Hematopoietic multipotent progenitor cell treated with erythropoietin and hydrocortisone succinate and interleukin-3 and kit ligand, for 15 days (in vitro differentiated cells): ENCODE results near the gene INSIG1.
A peak's percentile ranks its signal among the peaks of the same experiment; 100 is the strongest.

Source experiments
- DNase-seq: peaks from one replicate; pipeline ENCODE4 v3.0.0-alpha.2; 2015; ENCODE audit warnings: low spot score

The INSIG1 gene

DNA sequence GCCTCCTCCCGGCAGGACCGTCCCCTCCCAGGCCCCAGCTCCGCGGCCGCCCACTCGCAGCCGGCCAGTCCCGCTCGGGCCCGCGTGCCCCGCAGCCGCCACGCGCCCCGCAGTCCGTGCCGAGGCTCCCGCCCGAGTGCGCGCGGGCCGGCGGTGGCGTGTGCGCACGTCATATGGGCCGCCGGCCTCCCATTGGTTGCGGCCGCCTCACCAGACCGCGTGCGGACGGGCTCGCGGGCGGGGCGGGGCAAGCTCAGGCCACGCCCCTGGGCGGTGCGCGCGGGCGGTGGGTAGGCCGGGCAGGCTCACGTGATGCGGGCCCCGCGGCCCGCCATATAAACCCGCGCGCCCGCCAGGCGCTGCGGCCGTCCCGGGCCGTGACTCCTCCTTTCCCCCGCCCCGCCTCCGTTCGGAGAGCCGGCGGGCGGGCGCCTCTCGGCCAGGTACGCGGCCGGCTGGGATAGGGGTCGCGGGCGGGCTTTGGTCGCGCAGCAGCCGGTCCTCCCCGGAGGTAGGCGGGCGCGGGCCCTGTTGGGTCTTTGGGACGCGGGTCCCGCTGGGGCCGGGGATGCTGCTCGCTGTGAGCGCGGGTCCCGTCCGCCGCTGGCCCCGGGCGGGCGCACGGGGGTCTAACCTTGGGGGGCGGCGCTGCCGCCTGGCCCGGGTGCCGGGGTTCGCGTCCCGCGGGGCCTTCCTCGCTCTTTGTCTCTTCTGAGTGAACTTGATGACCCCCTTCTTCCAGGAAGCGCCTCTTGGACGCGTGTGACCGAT is at the start of gene INSIG1:
INSIG1 (plus strand) TSS at position 362 of the 771 bp plus-strand sequence; CDS start at position 770, 408 bp downstream.
- peak; percentile 90 for DNase-seq

DNA sequence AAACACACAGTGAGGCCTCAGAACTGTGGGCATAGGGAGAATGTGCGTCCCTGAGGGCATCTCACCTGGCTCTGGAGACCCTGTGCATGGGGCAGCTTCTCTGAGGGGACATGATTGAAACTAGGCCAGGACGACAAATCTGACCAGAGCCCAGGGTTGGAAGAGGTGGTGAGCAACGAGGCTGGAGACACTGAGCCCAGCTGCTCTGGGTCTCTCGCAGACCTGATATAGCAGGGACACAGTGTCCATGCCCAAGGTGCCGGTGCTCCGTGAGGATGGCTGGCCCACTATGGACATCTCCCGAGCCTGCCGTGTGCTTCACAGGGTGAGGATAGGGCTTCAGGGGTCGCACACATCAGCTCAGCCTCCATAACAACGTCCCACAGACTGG is 49.3 kb upstream of the INSIG1 start:
- no peak for DNase-seq

DNA sequence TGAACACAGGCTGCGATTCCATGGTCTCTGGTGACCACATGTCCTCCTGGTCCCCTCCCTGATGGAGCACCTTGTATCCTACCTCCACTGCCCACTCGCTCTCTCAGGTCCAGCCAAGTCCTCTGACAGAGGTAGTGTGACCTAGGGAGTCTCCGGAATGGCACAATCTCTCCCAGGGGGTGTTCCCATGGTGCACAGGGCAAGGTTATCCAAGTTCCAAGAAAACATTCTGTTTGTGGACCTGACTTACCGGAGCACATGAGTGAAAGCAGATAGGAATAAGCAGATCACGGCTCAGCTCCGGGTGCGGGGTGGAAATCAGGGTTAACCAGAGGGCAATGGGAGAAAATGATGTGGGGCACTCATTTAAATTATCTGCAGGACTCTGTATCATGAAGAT is 45.8 kb upstream of the INSIG1 start:
- DNase-seq = no peak

DNA sequence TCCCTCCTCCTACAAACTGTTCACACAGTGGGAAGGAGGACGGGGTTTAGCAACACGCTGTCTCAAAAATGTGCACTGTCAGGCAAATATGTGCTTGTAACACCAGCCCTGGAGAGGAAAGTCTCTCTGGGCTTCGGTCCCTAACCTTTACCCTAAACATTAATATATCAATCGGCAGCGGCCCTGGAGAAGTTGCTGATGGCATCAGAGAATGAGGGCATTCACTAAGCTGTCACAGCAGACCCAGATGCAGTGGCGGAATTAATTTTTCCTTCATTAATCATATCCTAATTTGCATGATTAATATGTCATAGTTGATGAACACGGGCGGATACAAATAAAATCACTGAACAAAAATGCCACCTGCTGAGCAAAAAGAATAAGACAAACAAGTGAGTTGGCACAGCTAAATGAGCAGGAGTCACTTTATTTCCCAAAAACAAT is 45.2 kb upstream of the INSIG1 start:
- DNase-seq = no peak

DNA sequence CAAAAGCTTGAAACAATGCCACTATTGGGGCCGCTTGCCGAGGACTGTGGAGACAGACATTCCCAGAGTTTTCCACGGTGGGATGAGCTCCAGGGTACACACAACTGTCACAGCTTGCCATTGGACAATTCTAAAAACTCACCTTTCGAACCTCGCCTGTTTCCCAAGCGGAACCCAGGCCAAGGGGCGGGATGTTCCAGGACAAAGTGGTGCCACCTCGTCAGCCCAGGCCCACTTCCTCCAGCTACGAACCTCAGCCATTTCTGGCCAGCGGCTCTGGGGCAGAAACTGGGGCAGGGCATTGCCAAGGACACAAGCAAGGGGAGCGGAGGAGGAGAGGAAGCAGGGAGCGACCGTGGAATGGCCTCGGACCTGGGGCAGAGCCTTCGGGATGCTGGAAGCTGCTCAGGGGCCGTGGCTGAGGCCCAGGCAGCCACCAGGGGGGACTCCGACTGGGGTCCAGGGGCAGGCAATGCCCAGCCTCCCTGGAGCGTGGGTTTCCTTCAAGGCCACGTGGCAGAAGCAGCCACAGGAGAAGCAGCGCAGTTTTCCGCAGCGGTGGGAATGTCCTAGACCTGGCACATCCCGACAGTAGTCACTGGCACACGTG is 44.7 kb upstream of the INSIG1 start:
- DNase-seq = no peak

DNA sequence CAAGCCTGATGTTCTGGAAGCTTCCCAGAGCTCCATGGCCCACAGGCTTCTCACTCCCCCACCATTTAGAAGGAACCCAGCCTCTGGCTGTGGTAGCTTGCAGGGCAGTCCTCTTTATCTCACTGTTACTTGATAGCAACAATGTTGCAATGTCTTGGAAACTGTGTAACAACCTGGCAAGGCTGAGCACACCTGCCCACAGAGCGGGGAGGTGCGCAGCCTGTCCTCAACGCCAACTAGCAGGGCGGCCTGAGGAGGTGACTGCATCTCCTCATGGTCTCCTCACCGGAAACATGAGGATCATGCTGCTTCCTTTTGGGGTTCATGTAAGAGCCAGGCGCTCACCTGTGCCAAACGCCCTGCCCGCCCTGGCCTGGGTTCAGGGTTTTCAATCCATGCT is 43.7 kb upstream of the INSIG1 start:
- no peak for DNase-seq

DNA sequence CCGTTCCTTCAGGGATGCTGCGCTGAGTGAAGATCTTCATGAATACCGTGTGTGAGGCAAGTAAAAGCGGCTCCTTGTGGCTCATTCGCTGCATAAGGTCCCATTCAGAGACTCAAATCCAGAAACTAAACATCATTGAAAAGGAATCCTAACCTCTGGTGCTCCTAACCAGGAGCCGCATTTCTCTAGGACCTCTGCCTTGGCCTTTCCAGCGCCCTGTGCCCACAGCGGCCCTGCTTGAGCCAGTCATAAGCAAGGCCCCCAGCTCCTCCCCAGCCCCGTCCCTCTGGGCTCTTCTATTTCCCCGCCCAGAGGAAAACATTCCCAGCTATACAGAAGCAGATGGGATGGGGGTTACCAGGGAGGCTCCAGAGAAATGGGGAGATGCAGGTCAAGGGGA is 42.6 kb upstream of the INSIG1 start:
- no peak for DNase-seq

DNA sequence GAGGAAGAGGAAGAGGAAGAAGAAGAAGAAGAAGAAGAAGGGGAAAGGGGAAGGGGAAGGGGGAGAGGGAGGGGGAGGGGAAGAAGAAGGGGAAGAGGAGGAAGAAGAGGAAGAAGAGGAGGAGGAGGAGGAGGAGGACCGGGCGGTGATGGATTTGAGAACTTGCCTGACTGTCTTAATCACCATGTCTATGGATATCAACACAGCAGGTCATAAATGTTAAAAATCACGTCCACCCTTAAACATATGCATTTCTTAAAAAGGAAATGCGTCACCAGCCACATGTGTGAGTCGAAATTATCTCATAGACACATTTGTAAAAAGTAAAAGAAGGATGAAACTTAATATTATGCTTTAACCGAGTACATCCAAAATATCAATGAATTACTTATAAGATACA is 42.1 kb upstream of the INSIG1 start:
- no peak for DNase-seq

DNA sequence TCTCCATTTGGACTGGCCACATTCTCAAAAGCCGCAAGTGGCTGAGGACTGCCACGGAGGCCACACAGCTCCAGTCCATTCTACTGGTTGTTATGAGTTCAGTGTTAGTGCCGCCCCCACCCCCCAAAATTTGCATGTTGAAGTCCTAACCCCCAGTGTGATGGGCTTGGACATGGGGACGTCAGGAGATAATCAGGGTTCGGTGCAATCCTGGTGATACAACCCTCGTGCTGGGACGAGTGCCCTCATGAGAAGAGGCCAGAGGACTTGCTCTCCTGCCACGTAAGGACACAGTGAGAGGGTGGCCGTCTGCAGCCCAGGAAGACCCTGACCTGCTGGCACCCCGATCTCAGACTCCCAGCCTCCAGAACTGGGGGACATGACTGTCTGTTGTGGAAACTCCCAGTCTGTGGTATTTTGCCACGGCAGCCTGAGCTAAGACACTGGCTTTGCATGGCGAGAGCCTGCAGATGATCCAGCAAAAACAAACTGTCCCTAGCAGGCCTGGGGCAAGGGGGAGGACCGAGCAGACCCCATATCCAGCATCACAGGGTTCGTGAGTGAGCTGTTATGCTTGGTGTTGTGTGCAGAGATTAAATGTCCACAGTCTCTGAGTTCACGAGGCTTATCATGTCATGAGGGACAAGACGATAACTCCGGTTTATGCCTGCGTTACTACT is 41.5 kb upstream of the INSIG1 start:
- no peak for DNase-seq

DNA sequence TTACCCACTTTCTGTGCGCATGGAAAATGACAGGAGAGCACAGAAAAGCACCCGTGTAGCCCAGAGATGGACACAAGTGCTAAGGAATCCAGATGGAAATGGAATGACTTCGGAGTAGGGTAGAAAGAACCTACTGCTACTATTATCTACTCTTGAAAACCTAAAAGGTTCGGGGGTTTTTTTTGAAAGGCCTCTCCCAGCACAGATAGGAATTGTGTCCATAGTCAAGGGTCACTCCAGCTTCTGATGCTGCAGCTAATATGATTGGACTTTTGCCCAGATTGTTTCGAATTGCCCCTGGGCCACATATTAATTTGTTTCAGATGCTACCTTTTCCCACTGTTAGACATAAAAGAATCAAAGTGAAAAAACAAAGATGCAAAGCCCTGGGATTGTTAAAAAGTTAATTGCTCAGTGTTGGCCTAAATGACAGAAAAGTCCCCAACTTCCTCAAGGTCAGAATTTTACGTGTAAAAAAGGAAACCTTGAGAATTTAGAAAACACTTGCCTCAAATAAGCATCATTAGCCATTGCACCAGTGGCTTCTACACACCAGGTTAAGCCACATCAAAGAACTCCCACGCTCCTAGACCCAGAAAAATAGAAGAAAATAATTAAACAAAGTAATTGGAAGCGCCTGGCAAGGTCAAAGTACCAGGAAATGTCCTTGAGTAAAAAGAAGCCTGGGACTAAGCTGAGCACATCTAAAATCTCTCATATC is 40.8 kb upstream of the INSIG1 start:
- DNase-seq = no peak

DNA sequence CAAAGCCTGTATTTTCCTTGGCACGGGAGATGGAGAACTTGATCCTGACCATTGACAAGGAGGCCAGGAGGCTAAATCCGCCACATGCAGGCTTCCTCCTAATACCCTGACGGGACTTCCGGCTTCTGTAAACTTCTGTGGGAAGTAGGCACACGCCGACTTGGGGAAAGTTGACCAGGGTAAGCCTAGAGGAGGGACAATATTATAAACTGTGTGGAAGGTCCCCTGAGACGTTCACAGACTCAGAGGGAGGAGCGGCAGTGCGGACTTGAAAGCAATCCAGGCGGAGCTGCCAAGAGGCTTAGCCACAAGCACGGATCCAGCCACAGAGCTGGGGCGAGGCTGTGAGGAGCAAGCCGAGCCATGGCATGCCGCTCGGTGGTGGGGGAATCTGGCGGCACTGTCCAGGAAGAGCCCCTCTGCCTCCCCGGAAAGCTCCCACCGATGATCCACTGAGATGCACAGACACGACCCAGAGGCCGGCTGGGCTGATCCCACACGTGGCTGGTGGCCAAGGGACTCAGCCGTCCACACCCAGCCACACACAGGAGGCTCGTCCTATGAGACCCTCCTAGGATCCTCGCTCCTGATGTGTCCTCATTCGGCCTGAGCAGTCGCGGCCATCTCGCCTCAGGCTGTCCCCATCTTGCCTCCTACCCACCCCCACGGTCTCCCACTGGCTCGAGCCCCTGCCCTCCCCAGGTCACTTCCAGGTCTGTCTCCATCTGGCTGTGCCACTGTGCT is 40.0 kb upstream of the INSIG1 start:
- no peak for DNase-seq

DNA sequence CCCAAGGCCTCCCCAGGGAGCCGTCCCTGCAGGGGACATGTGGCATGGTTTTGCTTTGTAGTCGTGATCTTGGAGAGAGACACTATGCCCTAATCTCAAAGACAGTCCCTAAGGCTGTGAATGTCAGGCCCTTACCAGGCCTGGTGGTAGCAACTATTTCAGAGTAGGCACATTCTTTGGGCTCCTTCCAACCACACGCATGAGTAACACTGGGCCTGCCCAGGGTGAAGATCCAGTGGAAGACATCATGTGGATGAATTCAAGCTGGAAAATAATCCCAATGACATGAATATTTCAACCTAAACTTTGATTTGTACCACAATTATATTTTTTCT is 39.5 kb upstream of the INSIG1 start:
- no peak for DNase-seq

DNA sequence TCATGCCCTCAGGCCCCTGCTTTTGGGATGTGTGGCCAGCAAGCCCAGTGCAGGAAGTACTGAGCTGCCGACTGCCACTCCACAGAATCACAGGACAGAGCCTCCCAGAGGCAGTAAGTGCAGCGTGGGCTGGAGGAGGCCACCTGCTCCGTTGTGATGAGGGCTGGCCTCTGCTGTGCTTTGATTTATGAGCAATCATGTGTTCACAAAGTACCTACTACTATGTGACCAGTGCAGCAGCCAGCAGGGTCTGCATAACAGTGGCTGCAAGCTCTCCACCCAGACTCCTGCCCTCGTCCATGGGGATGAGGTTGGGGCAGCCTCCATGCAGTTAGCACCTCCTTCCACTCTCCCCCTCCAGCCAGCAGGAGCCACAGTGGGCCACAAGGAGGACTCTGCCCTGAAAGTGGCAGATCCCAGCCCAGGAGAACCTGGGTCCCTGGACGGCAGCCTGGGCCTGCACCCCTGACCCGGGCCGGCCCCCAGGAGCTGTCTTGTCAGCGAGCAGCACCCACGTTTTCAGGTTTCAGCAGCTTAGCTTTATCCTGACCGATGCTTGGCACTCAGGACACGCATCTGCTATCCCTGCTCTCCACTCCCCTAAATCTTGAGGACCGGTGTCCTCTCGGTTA is 37.7 kb upstream of the INSIG1 start:
- DNase-seq = no peak

DNA sequence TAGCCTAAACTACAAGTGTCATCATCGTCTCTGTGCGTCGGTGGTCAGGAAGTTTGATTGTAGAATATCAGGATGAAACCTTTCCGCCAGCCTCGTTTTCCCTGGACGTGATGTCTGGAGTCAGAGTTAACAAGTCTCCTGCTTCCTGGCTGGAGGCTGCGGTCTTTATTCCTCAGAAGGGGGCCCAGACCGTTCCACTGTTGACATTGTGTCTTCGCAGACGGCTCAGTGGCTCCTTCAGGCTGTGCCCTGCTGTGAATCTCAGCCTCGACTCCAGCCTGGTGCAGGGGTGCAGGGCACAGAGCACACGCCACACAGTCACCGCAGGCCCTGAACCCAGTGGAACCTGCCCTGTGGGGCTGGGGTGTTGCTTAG is 37.2 kb upstream of the INSIG1 start:
- DNase-seq = no peak

DNA sequence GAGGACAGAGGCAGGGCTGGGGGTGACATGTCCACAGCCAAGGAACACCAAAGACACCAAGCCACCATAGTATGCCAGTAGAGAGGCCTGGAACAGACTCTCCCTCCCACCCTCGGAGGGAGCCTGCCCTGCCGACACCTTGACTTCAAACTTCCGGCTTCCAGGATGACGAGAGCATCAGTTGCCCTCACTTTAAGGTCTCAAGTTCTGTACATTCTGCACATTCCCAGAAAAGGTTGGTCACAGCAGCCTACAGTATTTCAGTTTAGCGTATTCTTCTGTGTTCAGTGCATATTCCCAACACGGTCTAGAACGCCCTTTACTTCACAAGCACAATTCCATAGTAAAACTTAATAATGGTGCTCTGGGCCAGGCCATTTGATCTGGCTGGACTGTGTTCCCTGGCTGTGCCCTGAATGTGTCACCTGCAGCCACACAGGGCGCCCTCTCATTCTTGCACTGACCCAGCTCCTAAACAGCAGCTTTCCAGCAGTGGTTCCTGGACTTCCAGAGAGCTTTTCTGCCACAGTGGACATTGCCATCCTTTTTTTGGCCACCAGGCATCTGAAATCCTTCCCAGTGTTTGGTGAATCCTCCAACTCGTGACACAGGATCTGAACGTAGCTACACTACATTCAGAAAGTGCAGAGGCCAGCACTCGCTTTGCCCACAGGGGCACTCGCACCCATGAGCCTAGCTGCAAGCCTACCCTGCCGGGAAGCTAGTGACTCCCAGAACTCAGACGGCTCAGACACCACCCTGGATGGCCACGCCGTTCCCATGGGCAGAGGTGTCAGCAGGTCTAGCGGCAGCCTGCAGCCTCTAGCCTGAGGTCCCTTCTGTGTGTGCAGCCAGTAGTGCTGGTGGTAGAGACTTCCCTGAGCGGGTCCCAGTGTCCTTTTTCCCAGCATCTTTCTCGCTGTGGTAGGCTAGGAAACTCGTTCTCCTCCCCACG is 36.4 kb upstream of the INSIG1 start:
- no peak for DNase-seq

DNA sequence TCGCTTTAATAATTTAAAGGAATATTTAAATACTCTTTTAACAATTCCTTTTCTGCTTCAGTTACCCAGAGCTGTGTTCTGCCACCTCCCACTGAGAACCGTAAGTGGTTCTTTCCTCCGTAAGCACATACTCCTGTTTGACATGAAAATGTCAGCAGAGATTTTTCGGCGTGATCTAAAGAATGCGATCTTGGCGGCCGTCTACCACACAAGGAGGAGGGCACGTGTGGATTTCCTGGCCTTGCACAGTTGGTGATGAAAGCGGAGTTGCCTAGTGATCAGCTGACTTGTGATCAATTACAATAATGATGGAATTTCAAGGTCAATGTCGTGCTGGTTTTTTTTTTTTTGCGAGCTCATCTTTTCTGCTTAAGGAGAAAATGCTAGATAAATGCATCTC is 35.6 kb upstream of the INSIG1 start:
- DNase-seq = no peak

DNA sequence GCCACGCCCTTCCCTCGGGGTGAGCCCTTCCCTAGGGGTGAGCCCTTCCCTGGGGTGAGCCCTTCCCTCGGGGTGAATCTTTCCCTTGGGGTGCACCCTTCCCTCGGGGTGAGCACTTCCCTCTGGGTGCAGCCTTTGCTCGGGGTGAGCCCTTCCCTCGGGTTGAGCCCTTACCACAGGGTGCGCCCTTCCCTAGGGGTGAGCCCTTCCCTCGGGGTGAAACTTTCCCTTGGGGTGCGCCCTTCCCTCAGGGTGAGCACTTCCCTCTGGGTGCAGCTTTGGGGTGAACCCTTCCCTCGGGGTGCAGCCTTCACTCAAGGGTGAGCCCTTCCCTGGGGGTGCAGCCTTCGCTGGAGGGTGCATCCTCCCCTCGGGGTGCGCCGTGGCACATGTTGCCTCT is 34.6 kb upstream of the INSIG1 start:
- no peak for DNase-seq

DNA sequence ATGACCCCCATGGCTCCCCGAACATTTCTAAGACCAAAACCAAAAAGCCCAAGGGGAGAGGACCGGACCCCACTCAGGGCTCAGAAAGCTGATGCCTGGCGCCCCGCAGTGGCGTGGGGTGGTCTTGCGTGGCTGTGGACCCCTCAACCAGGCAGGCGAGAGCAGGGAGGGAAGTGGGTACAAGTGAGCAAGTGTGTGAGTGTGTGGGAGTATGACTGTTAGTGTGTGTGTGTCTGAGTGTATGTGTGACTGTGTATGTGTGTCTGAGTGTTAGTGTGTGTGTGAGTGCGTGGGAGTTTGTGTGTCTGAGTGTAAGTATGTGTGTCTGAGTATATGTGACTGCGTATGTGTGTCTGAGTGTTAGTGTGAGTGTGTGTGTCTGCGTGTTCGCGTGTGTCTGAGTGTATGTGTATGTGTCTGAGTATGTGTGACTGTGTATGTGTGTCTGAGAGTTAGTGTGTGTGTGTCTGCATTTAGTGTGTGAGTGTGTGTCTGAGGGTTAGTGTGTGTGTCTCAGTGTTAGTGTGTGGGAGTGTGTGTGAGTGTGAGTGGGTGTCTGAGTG is 34.0 kb upstream of the INSIG1 start:
- DNase-seq = no peak

DNA sequence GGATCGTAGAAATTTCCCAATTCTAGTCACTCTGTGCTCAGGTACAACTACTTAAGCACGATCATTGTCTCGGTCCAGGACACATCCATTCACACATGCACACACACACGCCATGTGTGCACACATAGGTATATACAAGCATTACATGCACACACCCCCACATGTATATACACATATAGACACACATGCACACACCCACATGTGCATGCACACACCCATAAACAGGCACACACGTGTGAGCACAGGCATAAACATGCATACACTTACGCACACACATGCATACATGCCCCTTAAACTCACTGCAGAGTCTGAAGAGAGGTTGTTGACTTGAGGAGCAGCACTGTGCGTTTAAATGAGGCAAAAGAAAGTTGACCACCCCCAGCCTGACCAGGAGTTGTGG is 32.5 kb upstream of the INSIG1 start:
- no peak for DNase-seq

DNA sequence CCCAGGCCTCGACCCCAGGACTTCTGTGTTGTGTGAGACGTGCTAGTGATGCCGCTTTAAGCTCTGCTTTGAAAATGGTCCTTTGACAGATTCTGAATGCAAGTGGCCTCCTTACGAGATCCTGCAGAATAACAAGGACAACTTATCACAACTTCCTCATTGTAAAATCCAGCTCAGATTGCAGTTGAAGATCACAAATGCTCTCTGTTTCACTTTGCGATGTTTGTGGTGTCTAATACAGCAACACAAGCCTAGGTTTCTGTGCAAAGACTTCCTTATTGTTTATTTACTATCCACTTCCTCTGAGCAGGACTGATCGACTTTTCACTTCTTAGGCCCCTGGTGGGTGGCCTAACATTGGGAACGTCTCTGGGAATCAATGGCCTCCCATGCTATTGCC is 31.7 kb upstream of the INSIG1 start:
- no peak for DNase-seq
